GM23248 (cell line): ENCODE measurements around the gene NOTCH1. TPM values are rescaled to one million over a fixed set of nuclear protein-coding genes. Genes with fewer than 3 reads are reported as not detected.

Experiments
- DNase-seq: peaks from one replicate; pipeline ENCODE4 v3.0.0-alpha.2; 2015
- H2AFZ ChIP-seq: fragments of 200-600 bp; sonication (generic); 2 replicates; pipeline ENCODE4 v1.6.1; 2016; ENCODE audit warnings: antibody characterized with exemption
- H3F3A ChIP-seq: fragments of 200-600 bp; sonication (generic); 2 replicates; pipeline ENCODE4 v1.6.1; 2016; ENCODE audit warnings: mild to moderate bottlenecking, antibody characterized with exemption, mixed run types; ENCODE audit not compliant: insufficient read depth
- H3K27ac ChIP-seq: fragments of 200-600 bp; sonication (generic); 2 replicates; pipeline ENCODE4 v1.5.1; 2016; ENCODE audit warnings: mild to moderate bottlenecking
- H3K27me3 ChIP-seq: fragments of 200-600 bp; sonication (generic); replicated peaks from 2 replicates; pipeline ENCODE4 v1.6.1; 2016; ENCODE audit warnings: mild to moderate bottlenecking; ENCODE audit not compliant: insufficient read depth
- H3K36me3 ChIP-seq: fragments of 200-600 bp; sonication (generic); 2 replicates; pipeline ENCODE4 v1.6.1; 2016; ENCODE audit warnings: low read depth, mild to moderate bottlenecking
- H3K4me1 ChIP-seq: fragments of 200-600 bp; sonication (generic); 2 replicates; pipeline ENCODE4 v1.6.1; 2016; ENCODE audit warnings: mild to moderate bottlenecking; ENCODE audit not compliant: insufficient read depth
- H3K4me2 ChIP-seq: fragments of 200-600 bp; sonication (generic); one replicate; pipeline ENCODE4 v1.6.1; 2016; ENCODE audit warnings: mild to moderate bottlenecking; ENCODE audit not compliant: unreplicated experiment
- H3K4me3 ChIP-seq: fragments of 200-600 bp; sonication (generic); 2 replicates; pipeline ENCODE4 v1.5.1; 2016; ENCODE audit warnings: mild to moderate bottlenecking
- H3K79me2 ChIP-seq: fragments of 200-600 bp; sonication (generic); 2 replicates; pipeline ENCODE4 v1.6.1; 2016; ENCODE audit warnings: mild to moderate bottlenecking; ENCODE audit not compliant: insufficient read depth
- H3K9ac ChIP-seq: fragments of 200-600 bp; sonication (generic); 2 replicates; pipeline ENCODE4 v1.6.1; 2016; ENCODE audit warnings: mild to moderate bottlenecking
- H3K9me2 ChIP-seq: fragments of 200-600 bp; sonication (generic); 2 replicates; pipeline ENCODE4 v1.6.1; 2016; ENCODE audit warnings: mixed run types, mild to moderate bottlenecking, moderate library complexity; ENCODE audit not compliant: insufficient read depth
- H3K9me3 ChIP-seq: fragments of 200-600 bp; sonication (generic); one replicate; pipeline ENCODE4 v1.6.1; 2017; ENCODE audit warnings: low read depth
- H4K20me1 ChIP-seq: fragments of 200-600 bp; sonication (generic); 2 replicates; pipeline ENCODE4 v1.6.0; 2016; ENCODE audit not compliant: insufficient read depth
- EZH2 ChIP-seq: fragments of 200-600 bp; sonication (generic); IDR thresholded peaks from 2 replicates; pipeline ENCODE4 v1.6.1; 2018; ENCODE audit warnings: antibody characterized with exemption, mild to moderate bottlenecking; ENCODE audit not compliant: insufficient read depth, poor library complexity, severe bottlenecking
- EZH2phosphoT487 ChIP-seq: fragments of 200-600 bp; sonication (generic); IDR thresholded peaks from 2 replicates; pipeline ENCODE4 v1.6.1; 2018; ENCODE audit warnings: antibody characterized with exemption, moderate library complexity, mild to moderate bottlenecking, low read depth; ENCODE audit not compliant: insufficient read depth
- WGBS, 2 experiments: methylation state at CpG; one replicate each; pipeline ENCODE4 v1.1.6; 2015 to 2017; ENCODE audit warnings: low lambda C conversion rate in 2 of 2, low coverage in 1 of 2; ENCODE audit errors: missing lambda C conversion rate in 2 of 2; 5-methylcytosine and 5-hydroxymethylcytosine counted together
- in situ Hi-C: fragments of 300-500 bp; cut with MboI; formaldehyde crosslinking; loops from 2 replicates; pipeline ENCODE4 v1.15.0; 2020
- polyA plus RNA-seq: library from polyadenylated mRNA; unstranded; fragments of >200 nt; fragmentation: Nextera tagmentation; extraction: Ambion mirVana; gene quantifications from 2 replicates; pipeline ENCODE4 v1.2.1, GENCODE V29; 2016
- total RNA-seq: library from RNA; depleted of rRNA; stranded (reverse); fragments of >200 nt; shearing (Covaris generic); gene quantifications from 2 replicates; pipeline ENCODE4 v1.2.3, GENCODE V29; 2014

NOTCH1 gene
- total and polyA plus RNA-seq, 2 experiments from 2014 or later, result 1.5 to 5.7 TPM

- DNase-seq, result no peak
- in situ Hi-C loops, result loop anchor here (5.0 kb wide), 1 partner anchor 128 kb away; no protein-coding TSS in a partner anchor
- Histone ChIP-seq H3K36me3 (no peaks in the 10 kb centered on the region), H4K20me1 (no peaks in the 10 kb centered on the region), H3K4me1 (peaks cover 4% of the 10 kb centered on the region; the same call in 1 of the 2 replicates), H3K4me3 (no peak overlapping the region), H3K9me3 (no peaks in the 10 kb centered on the region), H3K9me2 (no peaks in the 10 kb centered on the region), H3K9ac (no peak overlapping the region), H3K27me3 (no peaks in the 10 kb centered on the region), H3F3A (no peaks in the 10 kb centered on the region), H3K27ac (no peak overlapping the region), H3K4me2 (no peak overlapping the region), H3K79me2 (no peaks in the 10 kb centered on the region), H2AFZ (no peak overlapping the region)
- TF ChIP-seq EZH2phosphoT487, result no peak
- no peak for TF ChIP-seq EZH2
- WGBS, 2 experiments, result 61 to 68% methylated on average over 9 of the region's 9 CpGs
These were observed 51.8 kb downstream of the NOTCH1 start for GRCh38 chr9:136494012-136494411.

- Histone ChIP-seq H3K36me3 (no peaks in the 10 kb centered on the region), H2AFZ (no peak overlapping the region), H3K27ac (no peak overlapping the region), H3K9me2 (no peaks in the 10 kb centered on the region), H3F3A (no peaks in the 10 kb centered on the region), H3K9ac (no peak overlapping the region), H3K9me3 (no peaks in the 10 kb centered on the region), H3K27me3 (no peaks in the 10 kb centered on the region), H3K79me2 (no peaks in the 10 kb centered on the region), H3K4me2 (no peak overlapping the region), H3K4me1 (peaks cover 4% of the 10 kb centered on the region; the same call in 1 of the 2 replicates), H3K4me3 (no peak overlapping the region), H4K20me1 (no peaks in the 10 kb centered on the region)
- in situ Hi-C loops, result loop anchor here (5.0 kb wide), 1 partner anchor 129 kb away; no protein-coding TSS in a partner anchor
- no peak for DNase-seq
- TF ChIP-seq EZH2phosphoT487, result no peak
- no peak for TF ChIP-seq EZH2
- WGBS, 2 experiments, result 64 to 68% methylated on average over 8 of the region's 8 CpGs
These were observed 52.3 kb downstream of the NOTCH1 start for GRCh38 chr9:136493567-136493971.

GRCh38 chr9:136492978-136493522, 52.8 kb downstream of the NOTCH1 start:
- Histone ChIP-seq H3F3A (no peaks in the 10 kb centered on the region), H3K36me3 (no peaks in the 10 kb centered on the region), H3K9ac (no peak overlapping the region), H3K9me3 (no peaks in the 10 kb centered on the region), H3K79me2 (no peaks in the 10 kb centered on the region), H3K27me3 (no peaks in the 10 kb centered on the region), H3K9me2 (no peaks in the 10 kb centered on the region), H4K20me1 (no peaks in the 10 kb centered on the region), H2AFZ (no peak overlapping the region), H3K4me2 (no peak overlapping the region), H3K4me3 (no peak overlapping the region), H3K27ac (no peak overlapping the region), H3K4me1 (peaks cover 4% of the 10 kb centered on the region; the same call in 1 of the 2 replicates)
- WGBS, 2 experiments, result 79 to 82% methylated on average over 26 of the region's 26 CpGs
- TF ChIP-seq EZH2, result no peak
- no peak for DNase-seq
- in situ Hi-C loops, result loop anchor here (5.0 kb wide), 1 partner anchor 129 kb away; no protein-coding TSS in a partner anchor

GRCh38 chr9:136489731-136490130, 56.1 kb downstream of the NOTCH1 start:
- Histone ChIP-seq H3K79me2 (no peaks in the 10 kb centered on the region), H2AFZ (no peak overlapping the region), H3F3A (no peaks in the 10 kb centered on the region), H3K27me3 (no peaks in the 10 kb centered on the region), H3K9ac (no peak overlapping the region), H3K36me3 (no peaks in the 10 kb centered on the region), H3K4me2 (no peak overlapping the region), H3K4me3 (no peak overlapping the region), H3K9me2 (no peaks in the 10 kb centered on the region), H3K9me3 (no peaks in the 10 kb centered on the region), H4K20me1 (no peaks in the 10 kb centered on the region), H3K4me1 (peaks cover under 1% of the 10 kb centered on the region; the same call in 1 of the 2 replicates), H3K27ac (no peak overlapping the region)
- no peak for DNase-seq
- TF ChIP-seq EZH2, result no peak
- no peak for TF ChIP-seq EZH2phosphoT487
- 65 to 69% methylated on average over 17 of the region's 17 CpGs for WGBS, 2 experiments
- in situ Hi-C loops, result loop anchor here (5.0 kb wide), 1 partner anchor 133 kb away; no protein-coding TSS in a partner anchor
